HG02623 (cell line): ENCODE data around the gene COQ10A.
"Not testable (repeated sequence)": the region's sequence is repeated elsewhere in the genome, so short reads cannot be mapped to it uniquely, and the experiment has no call there.

ENCODE experiments used
- ATAC-seq: cut with Tn5 transposase; IDR thresholded peaks from one replicate; pipeline ENCODE4 v1.9.1; 2021; ENCODE audit warnings: moderate library complexity; ENCODE audit not compliant: unreplicated experiment

COQ10A gene

DNA sequence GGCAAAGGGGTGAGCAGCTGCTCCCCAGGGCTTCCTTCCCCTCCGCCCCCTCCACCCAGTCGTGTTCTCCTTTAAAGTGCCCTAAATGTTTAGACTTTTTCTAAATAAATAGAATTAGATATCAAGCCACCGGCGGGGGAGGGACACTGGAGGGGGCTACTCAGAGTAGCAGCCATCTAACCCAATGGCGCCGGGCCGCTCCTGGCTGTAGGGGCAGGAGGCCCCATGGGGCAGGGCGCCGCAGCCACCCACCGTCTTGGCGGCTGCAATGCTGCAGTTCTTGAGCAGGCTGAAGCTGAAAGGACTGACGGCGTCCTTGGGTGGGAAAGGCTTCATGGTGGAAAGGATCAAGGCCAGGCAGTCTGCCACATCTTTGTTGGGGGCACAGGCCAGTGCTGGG, 23.8 kb upstream of the COQ10A start:
- ATAC-seq, result no peak

DNA sequence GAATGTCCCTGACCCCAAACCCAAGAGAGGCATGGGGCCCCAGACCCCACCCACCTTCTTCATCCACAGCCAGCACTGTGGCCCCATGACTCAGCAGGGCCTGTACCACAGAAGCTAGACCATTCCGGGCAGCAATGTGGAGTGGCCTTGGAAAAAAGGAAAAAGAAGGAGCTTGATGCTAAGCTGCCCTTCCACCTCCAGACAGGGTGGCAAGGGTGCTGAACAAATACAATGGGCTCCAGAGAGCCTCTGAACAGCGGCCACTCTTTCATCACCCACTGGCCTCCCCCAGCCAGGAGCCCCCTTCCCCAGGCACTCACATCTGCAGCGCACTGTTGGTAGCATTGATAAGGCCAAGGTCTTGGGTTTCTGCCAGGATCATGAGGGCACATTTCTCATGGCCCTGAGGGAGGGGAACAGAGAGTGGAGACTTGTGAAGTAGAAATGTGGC, 23.0 kb upstream of the COQ10A start:
- no peak for ATAC-seq

DNA sequence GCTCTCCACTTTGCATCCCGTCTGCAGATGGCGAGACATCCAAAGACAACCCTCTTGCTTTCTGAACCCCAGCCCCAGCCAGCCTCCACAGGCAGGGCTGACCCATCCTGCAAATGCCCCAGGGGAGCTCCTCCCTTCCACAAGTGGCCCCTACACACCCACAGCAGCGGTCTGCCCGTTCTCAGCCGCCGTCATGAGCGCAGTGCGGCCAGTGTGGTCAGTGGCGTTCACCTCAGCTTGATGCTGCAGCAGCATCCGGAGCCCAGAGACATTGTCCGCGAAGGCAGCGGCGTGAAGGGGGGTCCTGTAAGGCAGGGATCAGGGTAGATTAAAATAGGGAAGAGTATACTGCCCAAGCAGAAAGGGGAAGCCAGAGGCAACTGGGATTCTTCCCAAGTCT, 22.2 kb upstream of the COQ10A start:
- ATAC-seq, result no peak

DNA sequence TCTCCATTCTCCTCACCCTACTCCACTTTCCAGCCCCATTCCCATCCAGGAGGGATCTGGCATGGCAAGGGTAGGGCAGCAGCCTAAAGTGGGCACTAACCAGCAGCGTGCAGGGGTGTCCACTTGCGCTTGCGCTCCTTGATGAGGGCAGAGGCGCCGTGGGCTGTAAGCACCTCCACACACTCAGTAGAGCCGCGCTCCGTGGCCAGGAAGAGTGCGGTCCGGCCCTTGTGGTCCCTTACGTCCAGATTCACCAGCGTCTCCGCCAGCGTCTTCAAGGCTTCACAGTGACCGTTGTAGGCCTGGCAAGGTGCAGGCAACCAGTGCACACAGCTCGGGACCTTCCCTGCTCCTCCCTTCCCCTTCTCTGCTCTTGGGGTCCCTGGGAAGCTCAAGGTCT, 18.8 kb upstream of the COQ10A start:
- ATAC-seq, result no peak

DNA sequence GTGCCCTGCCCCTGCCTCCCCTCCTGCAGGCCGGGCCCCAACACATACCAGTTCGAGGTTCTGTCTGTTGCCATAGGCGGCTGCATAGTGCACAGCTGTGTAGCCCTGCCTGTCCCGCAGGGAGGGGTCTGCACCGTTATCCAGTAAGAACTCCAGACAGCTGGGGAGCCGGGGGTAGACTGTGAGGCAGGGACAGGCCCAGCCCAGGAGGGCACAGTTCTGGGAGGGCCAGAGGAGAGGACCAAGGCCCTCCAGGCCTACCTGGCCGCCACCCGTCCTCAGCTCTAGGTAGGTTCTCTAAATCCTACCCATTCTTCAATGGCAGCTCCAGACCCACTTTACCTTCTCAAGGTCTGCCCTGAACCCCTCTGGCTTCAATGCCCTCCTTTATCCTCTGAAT, 18.0 kb upstream of the COQ10A start:
- ATAC-seq, result no peak

DNA sequence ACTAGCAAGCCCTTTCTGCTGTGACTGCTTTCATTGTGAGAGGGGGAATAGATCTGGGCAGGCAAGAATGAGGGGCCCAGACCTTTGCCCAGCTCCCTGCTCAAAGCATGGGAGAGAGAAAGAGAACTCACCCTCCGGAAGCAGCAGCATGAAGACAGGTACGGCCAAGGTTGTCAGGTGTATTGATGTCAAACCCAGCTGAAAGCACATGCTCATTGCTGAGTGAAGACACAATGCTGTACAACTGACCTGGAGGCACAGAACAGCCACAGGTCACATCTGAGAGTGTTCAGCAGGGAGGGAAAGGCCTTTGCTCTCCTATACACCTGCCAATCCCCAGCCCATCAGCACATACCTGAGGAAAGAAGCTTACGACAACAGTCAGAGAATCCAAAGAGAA, 14.1 kb upstream of the COQ10A start:
- ATAC-seq, result no peak

DNA sequence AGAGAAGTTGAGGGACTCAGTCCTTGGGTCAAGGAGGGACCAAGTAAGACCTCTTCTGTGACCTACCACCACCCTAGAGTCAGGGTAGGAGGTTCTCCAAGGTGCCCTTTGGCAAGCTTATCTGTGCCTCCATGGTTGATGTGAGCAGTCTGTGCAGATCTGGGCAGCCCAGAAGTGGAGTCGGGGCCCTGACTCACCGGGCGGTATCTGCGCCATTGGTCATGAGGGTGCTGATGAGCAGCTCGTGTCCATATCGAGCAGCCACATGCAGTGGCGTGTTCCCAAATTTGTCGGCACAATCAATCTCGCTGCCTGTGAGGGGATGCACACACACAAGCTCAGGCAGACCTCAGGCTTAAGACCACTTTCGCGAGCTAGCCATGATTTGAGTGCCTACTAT, 13.7 kb upstream of the COQ10A start:
- no peak for ATAC-seq

DNA sequence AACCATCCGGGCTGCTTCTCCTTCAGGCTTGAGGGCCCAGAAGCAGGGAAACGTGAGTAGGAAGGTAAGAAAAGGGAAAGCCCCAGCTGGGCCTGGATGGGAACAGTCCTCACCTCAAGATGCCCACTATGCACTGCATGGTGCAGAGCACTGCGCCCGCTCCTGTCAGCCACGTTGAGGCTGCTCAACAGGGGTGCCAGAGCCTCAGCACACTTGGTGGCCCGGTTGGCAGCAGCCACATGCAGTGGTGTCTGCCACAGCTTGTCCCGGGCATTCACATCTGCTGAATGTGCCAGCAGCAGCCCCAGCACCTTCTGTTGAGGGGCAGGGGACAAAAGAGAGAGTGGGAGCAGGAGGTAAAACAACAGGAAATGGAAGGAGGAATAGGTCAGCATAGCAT, 11.1 kb upstream of the COQ10A start:
- no peak for ATAC-seq

DNA sequence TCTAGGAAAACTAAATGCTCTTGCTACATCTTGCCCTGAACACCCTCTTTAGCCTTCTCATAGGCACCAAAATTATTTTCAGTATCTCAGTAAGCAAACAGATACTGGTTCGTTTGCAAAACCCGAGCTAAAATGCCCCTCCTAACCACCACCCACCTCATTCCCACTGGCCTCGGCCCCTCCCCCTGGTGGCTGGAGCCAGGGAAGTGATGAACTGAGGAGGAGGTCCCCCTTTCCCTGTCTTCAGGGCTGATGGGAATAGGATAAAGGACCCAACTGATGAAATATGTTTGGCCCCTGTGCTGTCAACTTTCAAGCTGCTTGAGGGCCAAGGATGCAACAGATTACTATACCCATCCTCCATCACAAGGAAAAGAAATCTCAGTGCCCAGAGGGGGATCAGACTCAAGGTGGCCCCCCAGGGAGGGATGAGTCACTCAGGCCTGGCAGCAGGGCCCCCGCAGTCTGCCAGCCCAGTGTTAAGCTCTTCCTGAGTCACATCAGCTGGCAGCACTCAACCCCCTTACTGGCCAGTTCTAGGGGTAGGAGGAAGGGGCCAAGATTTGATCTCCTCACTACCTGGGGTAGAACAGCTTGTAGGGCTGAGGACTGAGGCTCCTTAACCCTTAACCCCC, 10.3 kb upstream of the COQ10A start:
- no peak for ATAC-seq

DNA sequence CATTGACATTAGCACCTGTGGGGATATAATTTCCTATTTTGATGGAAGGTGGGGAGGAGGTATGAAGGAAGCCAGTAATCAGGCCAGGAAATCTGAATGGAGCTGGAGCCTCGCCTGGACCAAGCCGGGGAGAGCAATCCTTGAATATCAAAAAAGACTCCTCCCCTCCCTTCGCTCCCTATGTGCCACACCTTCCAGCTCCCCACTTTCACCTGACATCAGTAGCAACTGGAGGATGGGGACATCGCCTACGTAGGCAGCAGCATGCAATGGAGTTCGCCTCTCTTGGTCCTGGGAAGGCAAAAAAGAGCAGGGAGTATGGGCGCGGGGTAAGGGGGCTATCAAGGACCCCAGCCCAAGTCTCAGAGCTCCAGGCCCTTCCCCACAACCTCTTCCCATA, 9.7 kb upstream of the COQ10A start:
- ATAC-seq, result no peak

DNA sequence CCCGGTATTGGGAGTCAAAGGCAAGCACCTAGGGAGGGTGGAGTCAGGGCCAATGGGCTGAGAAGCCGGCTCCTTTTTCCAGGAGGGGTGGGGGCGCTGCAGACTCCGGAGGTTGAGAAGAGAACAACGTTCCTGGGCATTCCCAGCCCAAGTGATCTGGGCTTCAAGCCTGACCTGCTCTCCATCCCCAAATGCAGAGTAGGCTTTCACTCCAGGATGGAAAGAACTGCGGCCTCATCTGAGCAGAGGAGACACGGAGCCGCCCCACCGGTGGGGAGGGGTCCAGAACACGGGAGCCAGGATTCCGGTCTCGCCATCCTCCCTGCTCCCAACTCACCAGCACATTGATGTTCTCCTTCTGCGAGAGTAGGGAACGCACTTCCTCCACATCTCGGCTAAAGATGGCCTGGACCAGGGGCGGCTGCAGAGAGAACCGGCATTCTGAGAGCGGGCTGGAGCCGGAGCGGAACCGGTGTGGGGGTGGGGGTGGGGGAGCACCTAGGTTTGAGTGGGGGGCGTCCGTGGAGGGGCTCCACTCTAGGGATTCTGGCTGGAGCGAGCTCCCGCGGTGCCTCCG, 9.2 kb upstream of the COQ10A start:
- ATAC-seq, result no peak

DNA sequence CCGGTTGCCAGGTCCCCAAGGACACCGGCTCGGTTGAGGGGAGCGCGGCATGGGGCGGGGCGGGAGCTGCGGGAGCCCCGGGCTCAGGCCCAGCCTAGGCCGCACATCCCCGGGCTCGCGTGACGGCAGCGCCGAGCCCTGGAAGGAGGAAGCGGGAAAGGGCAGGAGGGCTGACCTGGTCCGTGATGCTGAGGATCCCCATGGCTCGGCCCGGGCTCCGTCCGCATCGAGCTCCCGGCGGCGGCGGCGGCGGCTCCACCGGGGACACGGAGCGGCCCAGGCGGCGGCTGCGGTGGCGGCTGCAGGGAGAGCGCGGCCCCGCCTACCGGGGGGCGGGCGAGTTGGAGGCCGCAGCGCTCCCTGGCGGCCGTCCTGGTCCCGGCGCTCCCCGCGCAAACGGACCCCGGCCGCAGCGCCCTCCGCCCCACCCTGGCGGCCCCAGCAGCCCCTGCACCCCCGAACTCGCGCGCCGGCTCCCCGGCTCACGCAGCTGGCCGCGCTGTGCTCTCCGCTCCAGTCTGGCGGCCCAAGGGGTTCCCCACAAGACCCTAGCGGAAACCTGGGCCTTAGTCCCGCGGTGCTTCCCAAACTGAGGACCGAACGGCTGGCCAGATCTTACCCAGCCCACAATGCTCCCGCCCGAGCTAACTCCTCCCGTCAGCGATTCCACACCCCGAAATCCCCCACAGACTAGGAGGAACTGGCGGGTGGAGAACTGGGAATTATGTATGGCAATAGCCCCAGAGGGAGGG, 8.5 kb upstream of the COQ10A start, which contains the start of gene ANKRD52:
TSS of gene ANKRD52 (minus strand) at position 317 of the 752 bp plus-strand sequence. CDS start at position 202, 115 bp downstream.
- ATAC-seq, result peak; percentile 83

DNA sequence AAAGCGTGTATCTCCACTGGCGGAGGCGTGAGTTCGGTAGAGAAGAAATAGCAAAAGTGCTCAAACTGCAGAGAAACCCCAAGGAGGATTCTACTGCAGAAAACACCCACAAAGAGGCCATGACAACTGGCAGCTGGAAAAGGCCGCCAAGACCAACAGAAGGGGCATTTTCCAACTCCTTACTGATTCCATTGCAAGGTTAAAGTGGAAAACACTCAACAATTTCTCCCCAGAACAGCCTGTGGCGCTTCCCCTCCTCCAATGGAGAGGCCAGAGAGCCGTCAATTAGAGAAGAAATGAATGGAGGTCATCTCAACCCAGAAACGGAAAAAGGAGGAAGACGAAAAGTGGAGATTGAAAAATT, 7.9 kb upstream of the COQ10A start:
- no peak for ATAC-seq

DNA sequence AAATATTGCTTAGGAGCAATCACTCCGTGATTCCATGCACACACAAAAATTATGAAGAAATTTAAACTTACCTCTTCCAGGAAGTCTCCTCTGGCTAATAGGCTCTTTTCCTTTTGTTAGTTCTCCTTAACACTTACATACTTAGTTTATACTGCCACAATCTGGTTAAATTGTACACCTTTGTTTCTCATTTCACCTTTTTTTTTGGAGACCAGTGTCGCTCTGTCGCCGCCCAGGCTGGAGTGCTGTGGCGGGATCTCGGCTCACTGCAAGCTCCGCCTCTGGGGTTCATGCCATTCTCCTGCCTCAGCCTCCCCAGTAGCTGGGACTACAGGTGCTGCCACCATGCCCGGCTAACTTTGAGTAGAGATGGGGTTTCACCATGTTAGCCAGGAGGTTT, 6.4 kb upstream of the COQ10A start:
- no peak for ATAC-seq

DNA sequence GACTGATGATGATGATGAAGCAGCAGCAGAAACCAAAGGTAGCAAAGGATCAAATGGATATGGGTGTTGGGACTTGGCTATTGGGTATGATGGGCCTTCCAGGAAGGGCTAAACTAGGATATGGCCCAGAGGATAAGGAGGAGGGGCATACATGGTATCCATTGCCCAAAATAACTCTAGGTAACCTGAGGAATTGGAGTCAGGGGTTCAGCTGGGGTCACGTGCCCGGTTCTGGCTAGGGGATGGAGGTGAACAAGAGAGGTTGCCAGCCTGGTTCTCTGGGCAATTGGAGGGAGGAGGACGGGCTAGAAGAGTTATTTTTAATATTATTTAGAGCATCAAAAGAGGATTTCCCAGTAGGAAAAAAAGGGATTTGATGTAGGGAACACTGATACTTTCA, 5.8 kb upstream of the COQ10A start:
- no peak for ATAC-seq

DNA sequence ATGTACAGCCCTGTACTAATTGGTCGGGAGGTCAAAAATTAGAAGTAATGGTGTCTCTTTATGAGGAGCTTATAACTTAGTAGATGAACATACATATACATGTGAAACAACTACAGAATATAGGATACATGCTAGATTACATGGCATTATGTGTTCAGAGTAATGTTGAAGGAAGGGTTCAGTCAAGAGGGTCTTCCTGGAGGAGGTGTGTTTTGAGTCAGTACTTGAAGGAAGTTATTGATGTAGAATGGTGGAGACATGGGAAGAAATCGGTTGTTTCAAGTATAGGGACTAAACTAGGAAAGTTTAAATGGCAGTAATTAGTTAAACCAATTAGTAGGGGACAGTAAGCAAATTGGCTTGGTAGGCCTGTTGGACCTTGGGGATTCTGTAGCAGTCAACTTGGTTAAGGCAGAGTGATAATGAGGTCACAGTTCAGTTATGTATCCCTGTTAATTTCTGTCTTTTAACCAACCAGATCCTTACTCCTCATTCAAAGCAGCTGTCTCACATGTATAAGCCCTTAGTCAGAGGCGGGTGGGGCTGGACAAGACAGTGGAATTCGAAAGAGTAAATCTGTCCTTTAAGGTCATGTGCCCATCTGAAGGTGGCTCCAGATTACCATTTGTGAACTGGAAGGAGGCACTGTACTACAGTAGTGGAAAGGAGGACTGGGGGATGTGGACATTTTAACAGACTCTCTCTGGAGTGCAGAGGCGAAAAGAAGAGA, 5.1 kb upstream of the COQ10A start:
- no peak for ATAC-seq

DNA sequence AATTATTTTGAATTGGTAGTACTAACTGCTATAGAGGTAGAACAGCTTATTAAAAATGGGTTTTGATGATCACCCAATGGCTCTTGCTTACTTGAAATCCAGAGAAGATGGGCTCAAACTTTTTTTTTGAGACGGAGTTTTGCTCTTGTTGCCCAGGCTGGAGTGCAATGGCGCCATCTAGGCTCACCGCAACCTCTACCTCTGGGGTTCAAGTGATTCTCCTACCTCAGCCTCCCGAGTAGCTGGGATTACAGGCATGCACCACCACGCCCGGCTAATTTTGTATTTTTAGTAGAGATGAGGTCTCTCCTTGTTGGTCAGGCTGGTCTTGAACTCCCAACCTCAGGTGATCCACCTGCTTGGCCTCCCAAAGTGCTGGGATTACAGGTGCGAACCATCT, 3.8 kb upstream of the COQ10A start:
- ATAC-seq, result not testable (repeated sequence)

DNA sequence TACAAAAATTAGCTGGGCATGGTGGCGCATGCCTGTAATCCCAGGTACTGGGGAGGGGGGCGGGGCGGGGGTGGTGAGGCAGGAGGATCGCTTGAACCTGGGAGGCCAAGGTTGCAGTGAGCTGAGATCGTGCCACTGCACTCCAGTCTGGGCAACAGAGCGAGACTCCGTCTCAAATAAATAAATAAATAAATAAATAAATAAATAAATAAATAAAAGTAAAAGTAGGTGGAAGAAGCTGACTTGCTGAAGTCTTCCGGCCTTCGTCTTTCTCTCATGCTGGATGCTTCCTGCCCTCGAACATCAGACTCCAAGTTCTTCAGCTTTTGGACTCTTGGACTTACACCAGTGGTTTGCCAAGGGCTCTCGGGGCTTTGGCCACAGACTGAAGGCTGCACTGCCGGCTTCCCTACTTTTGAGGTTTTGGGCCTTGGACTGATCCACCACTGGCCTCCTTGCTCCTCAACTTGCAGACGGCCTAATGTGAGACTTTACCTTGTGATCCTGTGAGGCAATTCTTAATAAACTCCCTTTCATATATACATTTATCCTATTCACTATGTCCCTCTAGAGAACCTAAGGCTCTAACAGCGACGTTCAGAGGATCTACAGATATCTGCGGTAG, 562 bp upstream of the COQ10A start:
- not testable (repeated sequence) for ATAC-seq

DNA sequence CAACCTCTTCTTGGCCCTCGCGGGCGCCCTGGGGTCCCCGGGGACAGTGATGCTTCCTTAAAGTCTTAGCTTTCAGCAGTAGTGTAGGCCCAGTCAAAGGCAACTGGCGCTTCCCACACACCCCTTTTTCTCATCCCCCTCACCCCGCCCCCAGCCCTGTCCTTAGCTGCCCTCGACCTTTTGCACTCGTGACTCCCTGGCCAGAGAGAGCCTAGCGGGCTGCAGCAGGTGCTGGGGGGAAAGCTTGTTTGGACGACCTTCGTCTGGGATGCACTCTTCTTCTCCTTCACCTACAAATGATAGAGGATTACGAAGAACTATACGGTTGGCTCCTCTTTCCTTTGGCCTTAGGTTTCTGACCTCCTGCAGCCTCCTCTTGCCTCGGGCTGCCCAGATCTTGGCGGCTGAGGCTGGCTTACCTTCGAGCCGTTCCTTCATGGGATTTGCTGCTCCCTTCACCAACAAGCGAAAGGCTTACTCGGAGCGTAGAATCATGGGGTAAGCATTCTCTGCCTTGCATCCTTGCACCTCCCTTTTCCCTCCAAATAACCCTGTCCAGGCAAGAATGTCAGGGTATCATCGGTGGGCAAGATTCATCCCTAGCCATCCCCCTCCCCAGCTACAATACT, 815 bp downstream of the COQ10A start:
- peak; percentile 9 for ATAC-seq

DNA sequence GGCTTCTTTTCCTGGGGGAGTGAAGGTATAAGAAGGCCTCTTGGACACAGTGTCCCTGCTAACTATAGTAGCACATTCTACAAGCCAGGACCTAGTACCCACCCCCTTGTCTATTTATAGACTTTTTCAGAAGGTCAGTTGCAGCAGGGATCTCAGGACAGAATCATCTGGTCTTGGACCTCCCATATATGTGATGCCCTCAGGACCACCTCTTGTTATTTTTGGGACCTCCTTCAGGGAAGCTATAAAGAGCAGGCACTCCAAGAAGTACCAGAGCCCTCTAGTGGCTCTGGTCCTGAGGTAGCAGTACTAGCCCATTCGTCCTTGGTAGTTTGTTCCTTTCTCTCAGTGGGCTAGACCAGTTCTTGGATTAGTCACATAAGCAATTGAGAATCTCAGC, 4.3 kb downstream of the COQ10A start:
- no peak for ATAC-seq

DNA sequence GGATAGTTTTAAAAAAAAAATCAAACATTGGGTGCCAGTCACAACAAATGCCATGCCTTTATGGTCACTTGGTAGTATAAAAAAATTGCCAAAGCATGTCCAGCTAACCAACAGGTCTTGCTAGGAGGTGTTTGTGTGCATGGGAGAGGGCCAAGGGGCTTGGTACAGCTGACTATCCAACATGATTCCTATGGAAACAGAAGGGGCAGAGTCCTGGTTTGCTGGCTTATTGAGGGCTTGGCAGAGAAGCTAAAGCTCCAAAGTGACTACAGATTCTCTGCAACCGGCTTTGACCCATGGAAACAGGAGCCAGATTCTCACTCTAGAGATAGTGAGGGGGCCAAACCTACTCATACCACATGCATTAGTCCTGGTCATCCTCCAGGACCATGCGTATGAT, 5.7 kb downstream of the COQ10A start:
- not testable (repeated sequence) for ATAC-seq
